PC-3 (cell line): Measurements from ENCODE around the gene DIP2C.

Experiments
- CTCF ChIP-seq: fragments of 300-600 bp; sonication (generic); conservative IDR thresholded peaks from 2 replicates; pipeline ENCODE4 v1.5.1; 2017; ENCODE audit warnings: antibody characterized with exemption, low read depth, mild to moderate bottlenecking, low read length
- EZH2 ChIP-seq: fragments of 300-600 bp; sonication (generic); IDR thresholded peaks from one replicate; pipeline ENCODE4 v1.6.1; 2017; ENCODE audit warnings: antibody characterized with exemption, mild to moderate bottlenecking, low read length; ENCODE audit not compliant: unreplicated experiment

GRCh38 chr10:413662-414071 is 275.8 kb downstream of the DIP2C start:
- no peak for TF ChIP-seq EZH2
- TF ChIP-seq CTCF = no peak
